Coronary artery (tissue), 2 donors: ENCODE measurements around the gene TRPT1.

Experiments
- DNase-seq: peaks from one replicate; pipeline ENCODE4 v3.0.0-alpha.2; 2017; ENCODE audit warnings: low spot score
- H3K27ac ChIP-seq, 2 donors: fragments of 200-600 bp; sonication (generic); one replicate each; pipeline ENCODE4 v1.5.1; 2016 to 2019
- H3K4me3 ChIP-seq: fragments of 200-600 bp; sonication (generic); 2 replicates; pipeline ENCODE4 v1.5.1; 2016; ENCODE audit warnings: mild to moderate bottlenecking, moderate library complexity
- TF ChIP-seq, protein P1 (sequence below): fragments of 200-600 bp; sonication (generic); IDR thresholded peaks from one replicate; pipeline ENCODE4 v1.5.1; 2019; ENCODE audit warnings: antibody characterized with exemption

TRPT1 gene

DNA sequence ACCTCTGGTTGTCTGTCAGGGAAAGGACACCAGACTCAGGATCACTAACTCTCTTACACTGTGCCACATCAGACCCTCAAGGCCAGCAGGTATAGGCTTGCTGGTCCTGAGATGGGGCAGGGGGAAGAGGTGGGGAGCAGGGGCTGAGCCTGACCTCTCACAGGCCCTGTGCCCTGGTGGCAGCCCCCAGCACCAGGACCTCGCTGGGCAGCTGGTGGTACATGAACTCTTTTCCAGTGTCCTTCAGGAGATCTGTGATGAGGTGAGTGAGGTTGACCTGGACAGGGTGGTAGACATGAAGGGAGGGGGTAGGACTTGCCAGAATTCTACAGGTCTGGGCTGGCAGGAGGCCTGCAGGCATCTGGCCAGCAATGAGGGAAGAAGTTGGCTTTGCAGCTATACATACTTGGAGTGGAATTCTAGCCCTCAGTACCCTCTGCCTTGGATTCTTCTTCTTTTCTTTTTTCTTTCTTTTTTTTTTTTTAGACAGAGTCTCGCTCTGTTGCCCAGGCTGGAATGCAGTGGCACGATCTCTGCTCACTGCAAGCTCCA, 1.5 kb upstream of the TRPT1 start:
- TF ChIP-seq, protein P1, sequence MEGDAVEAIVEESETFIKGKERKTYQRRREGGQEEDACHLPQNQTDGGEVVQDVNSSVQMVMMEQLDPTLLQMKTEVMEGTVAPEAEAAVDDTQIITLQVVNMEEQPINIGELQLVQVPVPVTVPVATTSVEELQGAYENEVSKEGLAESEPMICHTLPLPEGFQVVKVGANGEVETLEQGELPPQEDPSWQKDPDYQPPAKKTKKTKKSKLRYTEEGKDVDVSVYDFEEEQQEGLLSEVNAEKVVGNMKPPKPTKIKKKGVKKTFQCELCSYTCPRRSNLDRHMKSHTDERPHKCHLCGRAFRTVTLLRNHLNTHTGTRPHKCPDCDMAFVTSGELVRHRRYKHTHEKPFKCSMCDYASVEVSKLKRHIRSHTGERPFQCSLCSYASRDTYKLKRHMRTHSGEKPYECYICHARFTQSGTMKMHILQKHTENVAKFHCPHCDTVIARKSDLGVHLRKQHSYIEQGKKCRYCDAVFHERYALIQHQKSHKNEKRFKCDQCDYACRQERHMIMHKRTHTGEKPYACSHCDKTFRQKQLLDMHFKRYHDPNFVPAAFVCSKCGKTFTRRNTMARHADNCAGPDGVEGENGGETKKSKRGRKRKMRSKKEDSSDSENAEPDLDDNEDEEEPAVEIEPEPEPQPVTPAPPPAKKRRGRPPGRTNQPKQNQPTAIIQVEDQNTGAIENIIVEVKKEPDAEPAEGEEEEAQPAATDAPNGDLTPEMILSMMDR = no peak
- DNase-seq = no peak
- Histone ChIP-seq H3K4me3 (peak overlapping the region; percentile 86), H3K27ac (peak overlapping the region in 1 of 2 donors; percentile 93)

DNA sequence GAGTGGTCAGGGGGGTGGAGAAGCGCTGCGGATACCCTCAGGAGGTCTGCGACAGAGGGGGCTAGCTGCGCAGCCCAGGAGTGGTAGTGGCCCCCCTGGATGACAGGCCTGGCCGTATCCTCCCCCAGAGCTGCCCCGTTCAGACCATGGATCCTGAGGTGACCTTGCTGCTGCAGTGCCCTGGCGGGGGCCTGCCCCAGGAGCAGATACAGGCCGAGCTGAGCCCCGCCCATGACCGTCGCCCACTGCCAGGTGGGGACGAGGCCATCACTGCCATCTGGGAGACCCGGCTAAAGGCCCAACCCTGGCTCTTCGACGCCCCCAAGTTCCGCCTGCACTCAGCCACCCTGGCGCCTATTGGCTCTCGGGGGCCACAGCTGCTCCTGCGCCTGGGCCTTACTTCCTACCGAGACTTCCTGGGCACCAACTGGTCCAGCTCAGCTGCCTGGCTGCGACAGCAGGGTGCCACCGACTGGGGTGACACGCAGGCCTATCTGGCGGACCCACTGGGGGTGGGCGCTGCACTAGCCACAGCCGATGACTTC, 593 bp upstream of the TRPT1 start:
- DNase-seq = peak; percentile 79
- TF ChIP-seq, protein P1 = no peak
- Histone ChIP-seq H3K27ac (peak overlapping the region; percentile 93), H3K4me3 (peak overlapping the region; percentile 86)

DNA sequence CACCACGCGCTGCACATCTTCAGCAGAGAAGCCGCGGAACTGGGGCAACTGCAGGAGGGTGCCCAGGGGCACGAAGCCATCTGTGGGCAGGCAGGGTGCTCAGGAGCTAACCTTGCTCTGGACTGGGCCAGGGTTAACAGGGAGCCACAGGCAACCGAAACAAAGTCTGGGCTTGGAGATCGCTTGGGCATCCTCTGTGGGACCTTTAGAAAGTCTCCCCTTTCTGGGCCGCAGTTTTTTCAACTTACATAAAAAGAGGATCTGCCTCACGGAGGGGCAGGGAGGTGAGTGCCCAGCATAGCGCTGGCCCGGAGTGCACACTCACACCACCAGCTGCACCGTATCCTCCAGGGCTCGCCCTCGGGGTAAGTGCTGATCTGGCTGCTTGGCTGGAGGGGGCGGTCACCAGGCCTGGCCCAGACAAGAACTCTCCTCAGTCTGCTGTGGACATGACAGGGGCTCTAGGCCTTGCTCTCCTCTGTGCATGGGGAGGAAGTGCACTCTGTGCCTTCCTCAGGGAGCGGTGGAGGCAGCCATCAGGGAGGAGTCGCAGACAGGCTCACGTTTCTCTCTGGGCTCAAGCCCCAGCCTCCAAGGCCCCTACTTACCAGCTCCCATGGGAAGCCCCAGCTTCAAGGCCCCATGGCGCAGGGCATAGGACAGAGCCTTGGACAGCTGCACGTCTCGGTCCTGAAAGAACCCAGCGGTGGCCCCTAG, 937 bp downstream of the TRPT1 start:
- H3K27ac ChIP-seq = peak overlapping the region; percentile 93

DNA sequence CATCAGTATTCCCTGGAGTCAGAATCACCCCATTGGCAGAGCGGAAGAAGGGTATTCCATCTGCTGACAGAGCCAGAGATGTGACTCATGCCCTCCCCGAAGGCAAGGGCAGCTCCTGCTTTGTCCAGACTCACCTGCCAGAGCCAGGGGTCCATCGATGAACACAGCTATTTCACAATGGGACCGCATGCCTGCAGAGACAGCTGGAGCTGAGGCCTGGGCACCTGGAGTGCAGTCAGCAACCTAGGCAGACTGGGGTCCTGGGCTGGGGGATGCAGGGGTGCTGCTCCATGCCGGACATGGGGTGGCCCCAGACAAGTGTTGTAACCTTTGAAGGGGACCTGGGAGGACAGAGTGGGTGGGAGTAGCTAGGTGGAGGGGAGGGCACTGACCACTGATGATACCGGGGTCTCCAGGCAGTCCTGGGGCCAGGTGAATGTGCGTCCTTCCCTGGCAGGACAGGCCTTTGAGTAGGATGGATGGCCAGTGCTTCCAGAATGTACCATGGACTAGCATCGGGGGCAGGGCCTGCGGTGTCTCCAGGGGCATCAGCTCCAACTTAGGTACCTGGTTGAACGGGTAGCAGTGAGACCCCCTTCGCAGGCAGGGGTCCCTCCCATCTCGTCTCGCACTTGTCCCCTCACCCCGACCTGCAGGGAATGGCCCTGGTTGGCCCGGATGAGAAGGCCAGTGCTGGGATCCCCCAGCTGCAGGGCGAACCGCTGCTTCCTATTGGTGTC, 1.7 kb downstream of the TRPT1 start:
- TF ChIP-seq, protein P1 = no peak
- Histone ChIP-seq H3K4me3 (no peak overlapping the region), H3K27ac (no peak overlapping the region)
- peak; percentile 74 for DNase-seq

More for the DNA sequence above, 937 bp downstream of the TRPT1 start:
- TF ChIP-seq, protein P1 = no peak
- peak overlapping the region; percentile 86 for H3K4me3 ChIP-seq
- DNase-seq = peak; percentile 72

DNA sequence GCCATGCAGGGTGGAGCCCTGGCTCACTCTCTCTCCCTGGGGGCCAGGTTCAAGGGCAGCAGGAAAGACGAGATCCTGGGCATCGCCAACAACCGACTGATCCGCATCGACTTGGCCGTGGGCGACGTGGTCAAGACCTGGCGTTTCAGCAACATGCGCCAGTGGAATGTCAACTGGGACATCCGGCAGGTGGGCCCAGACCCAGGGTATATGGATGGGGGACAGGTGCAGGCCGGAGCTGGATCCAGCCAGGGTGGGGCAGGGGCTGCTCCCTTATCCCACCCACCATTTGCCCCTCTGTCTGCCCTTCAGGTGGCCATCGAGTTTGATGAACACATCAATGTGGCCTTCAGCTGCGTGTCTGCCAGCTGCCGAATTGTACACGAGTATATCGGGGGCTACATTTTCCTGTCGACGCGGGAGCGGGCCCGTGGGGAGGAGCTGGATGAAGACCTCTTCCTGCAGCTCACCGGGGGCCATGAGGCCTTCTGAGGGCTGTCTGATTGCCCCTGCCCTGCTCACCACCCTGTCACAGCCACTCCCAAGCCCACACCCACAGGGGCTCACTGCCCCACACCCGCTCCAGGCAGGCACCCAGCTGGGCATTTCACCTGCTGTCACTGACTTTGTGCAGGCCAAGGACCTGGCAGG, 2.9 kb downstream of the TRPT1 start:
- TF ChIP-seq, protein P1 = no peak
- no peak for DNase-seq
- Histone ChIP-seq H3K27ac (no peak overlapping the region), H3K4me3 (no peak overlapping the region)

DNA sequence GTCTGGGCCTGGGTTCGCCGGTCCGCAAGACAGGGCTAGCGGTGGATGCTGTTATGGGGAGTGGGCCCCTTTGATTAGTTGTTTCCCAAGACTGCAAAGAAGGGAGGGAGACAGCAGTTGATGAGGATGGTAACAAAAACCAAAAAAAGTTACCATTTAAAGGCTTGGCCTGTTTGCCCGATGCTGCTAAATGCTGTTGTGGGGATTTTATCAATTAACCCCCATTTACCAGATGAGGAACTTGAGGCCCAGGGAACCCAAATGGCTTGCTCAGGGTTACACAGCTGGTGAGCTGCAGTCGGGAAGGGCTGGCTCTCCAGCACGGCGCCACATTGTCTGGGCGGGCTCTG, 3.4 kb downstream of the TRPT1 start:
- DNase-seq = no peak
- TF ChIP-seq, protein P1 = no peak
- H3K4me3 ChIP-seq = no peak overlapping the region
- no peak overlapping the region for H3K27ac ChIP-seq
